GM12878 (cell line): ENCODE results near the gene GPN2. TPM values are rescaled to one million over a fixed set of nuclear protein-coding genes. Genes with fewer than 3 reads are reported as not detected.

ENCODE experiments used
- ATAC-seq: fragments of 200-7000 bp; cut with Tn5 transposase; 3 replicates; pipeline ENCODE4 v1.9.1; 2020; ENCODE audit warnings: mild to moderate bottlenecking, moderate library complexity
- BruUV-seq: library from RNA; stranded (reverse); fragments of 400-500 nt; replicated peaks from 2 replicates; lab custom pipeline; 2021; lab: Mats Ljungman, UMichigan
- CTCF ChIA-PET: fragments of 300-600 bp; sonication (Branson Sonifier 250); formaldehyde crosslinking; extraction: SDS; loops from one replicate; lab custom pipeline; 2021; ENCODE audit warnings: inconsistent platforms; lab: Yijun Ruan, JAX
- POLR2A ChIA-PET: fragments of 350-600 bp; formaldehyde crosslinking; extraction: SDS; loops from one replicate; lab custom pipeline; 2021; ENCODE audit warnings: inconsistent platforms; lab: Charles Lee
- RAD21 ChIA-PET: fragments of 300-600 bp; sonication (Branson Sonifier 250); formaldehyde crosslinking; loops from one replicate; lab custom pipeline; 2023; ENCODE audit warnings: antibody characterized with exemption; ENCODE audit not compliant: unreplicated experiment; lab: Charles Lee
- SMC1A ChIA-PET: fragments of 300-600 bp; sonication (Branson Sonifier 250); formaldehyde crosslinking; loops from one replicate; lab custom pipeline; 2023; ENCODE audit not compliant: unreplicated experiment, uncharacterized antibody; lab: Charles Lee
- DNase-seq: peaks from one replicate; pipeline ENCODE4 v3.0.0-alpha.2; 2011; ENCODE audit warnings: low read depth, low spot score
- FAIRE-seq: peaks from 3 replicates; lab custom pipeline; 2011; peaks lifted over from hg19 to GRCh38; lab: Jason Lieb, UNC
- H2AFZ ChIP-seq: 2 replicates; pipeline ENCODE4 v1.6.0; 2011; ENCODE audit warnings: low read depth, low read length, control low read depth; ENCODE audit not compliant: control insufficient read depth
- H3K27ac ChIP-seq: 2 replicates; pipeline ENCODE4 v1.5.1; 2011; ENCODE audit warnings: control low read depth; ENCODE audit not compliant: control insufficient read depth, insufficient read depth
- H3K27me3 ChIP-seq, 2 experiments: replicated peaks in 1 of 2; 2 replicates each; pipeline versions ENCODE4 v1.6.0 to v1.6.1; 2011; ENCODE audit warnings: low read length in 1 of 2; ENCODE audit not compliant: control insufficient read depth in 2 of 2, insufficient read depth in 2 of 2
- H3K36me3 ChIP-seq, 2 experiments: 2 replicates each; pipeline ENCODE4 v1.5.1; 2011; ENCODE audit warnings: low read length in 1 of 2; ENCODE audit not compliant: control insufficient read depth in 2 of 2, insufficient read depth in 2 of 2
- H3K4me1 ChIP-seq: 2 replicates; pipeline ENCODE4 v1.6.1; 2011; ENCODE audit warnings: mild to moderate bottlenecking, low read length, moderate library complexity, mixed read lengths; ENCODE audit not compliant: control insufficient read depth, insufficient read depth
- H3K4me2 ChIP-seq: 2 replicates; pipeline ENCODE4 v1.6.0; 2011; ENCODE audit warnings: control low read depth; ENCODE audit not compliant: control insufficient read depth, insufficient read depth
- H3K4me3 ChIP-seq: fragments of 200-600 bp; sonication (generic); 2 replicates; pipeline ENCODE4 v1.5.1; 2016
- H3K79me2 ChIP-seq: 2 replicates; pipeline ENCODE4 v1.6.0; 2011; ENCODE audit warnings: low read length; ENCODE audit not compliant: control insufficient read depth, insufficient read depth
- H3K9ac ChIP-seq: 2 replicates; pipeline ENCODE4 v1.8.0; 2011; ENCODE audit warnings: low read length, control low read depth, mixed read lengths; ENCODE audit not compliant: control insufficient read depth, insufficient read depth
- H3K9me3 ChIP-seq: replicated peaks from 3 replicates; pipeline ENCODE4 v1.5.1; 2011; ENCODE audit warnings: mild to moderate bottlenecking, low read length; ENCODE audit not compliant: control insufficient read depth, insufficient read depth
- H4K20me1 ChIP-seq: 2 replicates; pipeline ENCODE4 v1.6.0; 2011; ENCODE audit not compliant: control insufficient read depth, insufficient read depth
- BCL11A ChIP-seq: IDR thresholded peaks from 2 replicates; pipeline ENCODE4 v1.6.1; 2011; ENCODE audit warnings: low read depth, low read length
- IRF3 ChIP-seq: fragments of 450-650 bp; IDR thresholded peaks from 2 replicates; pipeline ENCODE4 v1.6.1; 2014; ENCODE audit warnings: mild to moderate bottlenecking
- KDM1A ChIP-seq: fragments of 200-600 bp; sonication (generic); IDR thresholded peaks from 2 replicates; pipeline ENCODE4 v1.6.1; 2016; ENCODE audit warnings: borderline replicate concordance
- MTA3 ChIP-seq: IDR thresholded peaks from 2 replicates; pipeline ENCODE4 v1.6.1; 2012; ENCODE audit warnings: low read length, inconsistent platforms, borderline replicate concordance
- MXI1 ChIP-seq: fragments of 150-350 bp; IDR thresholded peaks from 2 replicates; pipeline ENCODE4 v1.6.1; 2011; ENCODE audit warnings: low read depth, mild to moderate bottlenecking, inconsistent platforms, low read length, improper control_type of control experiment
- PBX3 ChIP-seq: IDR thresholded peaks from 2 replicates; pipeline ENCODE4 v1.6.1; 2011; ENCODE audit warnings: mild to moderate bottlenecking, low read depth, low read length, moderate library complexity; ENCODE audit not compliant: insufficient replicate concordance
- WRNIP1 ChIP-seq: IDR thresholded peaks from 2 replicates; pipeline ENCODE4 v1.6.1; 2011; ENCODE audit warnings: low read depth, low read length, improper control_type of control experiment, borderline replicate concordance
- WGBS: methylation state at CpG from one replicate; pipeline ENCODE4 v1.1.6; 2016; ENCODE audit warnings: low lambda C conversion rate; ENCODE audit not compliant: insufficient replicate concordance, insufficient coverage; ENCODE audit errors: missing lambda C conversion rate; 5-methylcytosine and 5-hydroxymethylcytosine counted together
- in situ Hi-C: fragments of 300-500 bp; cut with MboI; formaldehyde crosslinking; loops from 9 replicates; pipeline ENCODE4 v1.14.3; 2018; ENCODE audit warnings: mixed read lengths
- intact Hi-C: fragments of 100-400 bp; cut with micrococcal nuclease; formaldehyde crosslinking; loops from one replicate; pipeline ENCODE4 v1.14.2; 2022; ENCODE audit not compliant: unreplicated experiment
- polyA plus RNA-seq, 11 experiments: library from polyadenylated mRNA; depleted of rRNA in 4 of 11; unstranded in 6 of 11; stranded (reverse) in 5 of 11; fragments of >200 nt; fragmentation: Nextera tagmentation in 4 of 11; fragmentation: Illumina TruSeq in 1 of 11; extraction: Ambion mirVana in 4 of 11; extraction: Trizol in 1 of 11; gene quantifications; 1 replicate in 1 of 11; 2 replicates in 10 of 11; pipeline versions ENCODE4 v1.2.1 to v1.2.3, GENCODE V29; 2011 to 2016; ENCODE audit warnings: inconsistent platforms in 2 of 11, missing spikeins in 2 of 11, low read depth in 1 of 11
- total RNA-seq, 4 experiments: library from RNA; depleted of rRNA in 3 of 4; stranded (reverse); fragments of >200 nt in 3 of 4; fragmentation: Illumina TruSeq in 1 of 4; extraction: Trizol in 1 of 4; gene quantifications; 2 replicates each; pipeline versions ENCODE4 v1.2.1 to v1.2.3, GENCODE V29; 2013 to 2021
- TF ChIP-seq, protein P1 (sequence below): fragments of 450-650 bp; IDR thresholded peaks from 2 replicates; pipeline ENCODE4 v1.6.1; 2017; ENCODE audit warnings: mild to moderate bottlenecking, moderate library complexity
- TF ChIP-seq, protein P2 (sequence below): fragments of 450-650 bp; IDR thresholded peaks from 2 replicates; pipeline ENCODE4 v1.6.1; 2017; ENCODE audit warnings: antibody characterized with exemption, mild to moderate bottlenecking, moderate library complexity
- TF ChIP-seq, protein P3 (sequence below): fragments of 450-650 bp; IDR thresholded peaks from 2 replicates; pipeline ENCODE4 v1.6.1; 2017; ENCODE audit warnings: mild to moderate bottlenecking, moderate library complexity

GPN2 gene
- total and polyA plus RNA-seq, 10 of the 15 experiments (the other 5 are each of a cell fraction or from before 2014, with no cell fraction given), result 8.3 to 61.4 (median 23.3) TPM

GRCh38 chr1:26894263-26894662 lies 4.2 kb upstream of the GPN2 start:
- H3K27ac ChIP-seq, result no peak overlapping the region
- no peak for DNase-seq
- H3K4me2 ChIP-seq, result no peak overlapping the region
- ATAC-seq, result no peak
- H3K79me2 ChIP-seq, result peaks cover 14% of the 10 kb centered on the region
- ChIA-PET SMC1A (no interaction called here), RAD21 (no interaction called here), POLR2A (interaction anchor here (1.2 kb wide), 1 partner anchor 9 kb away, joined by 3 read pairs; no protein-coding TSS in a partner anchor), CTCF (no interaction called here)
- H3K9me3 ChIP-seq, result no peaks in the 10 kb centered on the region
- no peak overlapping the region for H3K9ac ChIP-seq
- H3K36me3 ChIP-seq, result peaks cover 4 to 9% of the 10 kb centered on the region in 2 experiments; a peak in 3 of 4 replicates
- intact Hi-C loops, result no loop called here
- no peak for FAIRE-seq
- in situ Hi-C loops, result no loop called here
- H3K27me3 ChIP-seq, result no peaks in the 10 kb centered on the region
- H2AFZ ChIP-seq, result no peak overlapping the region
- 88% methylated on average over 13 of the region's 13 CpGs for WGBS
- H3K4me3 ChIP-seq, result no peak overlapping the region
- H4K20me1 ChIP-seq, result 0 out of 2 replicates have a peak, but pooled peaks cover 1% of the 10 kb centered on the region
- BruUV-seq, result no TSS peak
- H3K4me1 ChIP-seq, result peaks cover 5% of the 10 kb centered on the region
- no peak for TF ChIP-seq WRNIP1
- TF ChIP-seq, protein P1, sequence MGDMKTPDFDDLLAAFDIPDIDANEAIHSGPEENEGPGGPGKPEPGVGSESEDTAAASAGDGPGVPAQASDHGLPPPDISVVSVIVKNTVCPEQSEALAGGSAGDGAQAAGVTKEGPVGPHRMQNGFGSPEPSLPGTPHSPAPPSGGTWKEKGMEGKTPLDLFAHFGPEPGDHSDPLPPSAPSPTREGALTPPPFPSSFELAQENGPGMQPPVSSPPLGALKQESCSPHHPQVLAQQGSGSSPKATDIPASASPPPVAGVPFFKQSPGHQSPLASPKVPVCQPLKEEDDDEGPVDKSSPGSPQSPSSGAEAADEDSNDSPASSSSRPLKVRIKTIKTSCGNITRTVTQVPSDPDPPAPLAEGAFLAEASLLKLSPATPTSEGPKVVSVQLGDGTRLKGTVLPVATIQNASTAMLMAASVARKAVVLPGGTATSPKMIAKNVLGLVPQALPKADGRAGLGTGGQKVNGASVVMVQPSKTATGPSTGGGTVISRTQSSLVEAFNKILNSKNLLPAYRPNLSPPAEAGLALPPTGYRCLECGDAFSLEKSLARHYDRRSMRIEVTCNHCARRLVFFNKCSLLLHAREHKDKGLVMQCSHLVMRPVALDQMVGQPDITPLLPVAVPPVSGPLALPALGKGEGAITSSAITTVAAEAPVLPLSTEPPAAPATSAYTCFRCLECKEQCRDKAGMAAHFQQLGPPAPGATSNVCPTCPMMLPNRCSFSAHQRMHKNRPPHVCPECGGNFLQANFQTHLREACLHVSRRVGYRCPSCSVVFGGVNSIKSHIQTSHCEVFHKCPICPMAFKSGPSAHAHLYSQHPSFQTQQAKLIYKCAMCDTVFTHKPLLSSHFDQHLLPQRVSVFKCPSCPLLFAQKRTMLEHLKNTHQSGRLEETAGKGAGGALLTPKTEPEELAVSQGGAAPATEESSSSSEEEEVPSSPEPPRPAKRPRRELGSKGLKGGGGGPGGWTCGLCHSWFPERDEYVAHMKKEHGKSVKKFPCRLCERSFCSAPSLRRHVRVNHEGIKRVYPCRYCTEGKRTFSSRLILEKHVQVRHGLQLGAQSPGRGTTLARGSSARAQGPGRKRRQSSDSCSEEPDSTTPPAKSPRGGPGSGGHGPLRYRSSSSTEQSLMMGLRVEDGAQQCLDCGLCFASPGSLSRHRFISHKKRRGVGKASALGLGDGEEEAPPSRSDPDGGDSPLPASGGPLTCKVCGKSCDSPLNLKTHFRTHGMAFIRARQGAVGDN, result no peak
- no peak for TF ChIP-seq IRF3
- TF ChIP-seq BCL11A, result no peak
- TF ChIP-seq MTA3, result no peak
- TF ChIP-seq MXI1, result no peak
- TF ChIP-seq, protein P2, sequence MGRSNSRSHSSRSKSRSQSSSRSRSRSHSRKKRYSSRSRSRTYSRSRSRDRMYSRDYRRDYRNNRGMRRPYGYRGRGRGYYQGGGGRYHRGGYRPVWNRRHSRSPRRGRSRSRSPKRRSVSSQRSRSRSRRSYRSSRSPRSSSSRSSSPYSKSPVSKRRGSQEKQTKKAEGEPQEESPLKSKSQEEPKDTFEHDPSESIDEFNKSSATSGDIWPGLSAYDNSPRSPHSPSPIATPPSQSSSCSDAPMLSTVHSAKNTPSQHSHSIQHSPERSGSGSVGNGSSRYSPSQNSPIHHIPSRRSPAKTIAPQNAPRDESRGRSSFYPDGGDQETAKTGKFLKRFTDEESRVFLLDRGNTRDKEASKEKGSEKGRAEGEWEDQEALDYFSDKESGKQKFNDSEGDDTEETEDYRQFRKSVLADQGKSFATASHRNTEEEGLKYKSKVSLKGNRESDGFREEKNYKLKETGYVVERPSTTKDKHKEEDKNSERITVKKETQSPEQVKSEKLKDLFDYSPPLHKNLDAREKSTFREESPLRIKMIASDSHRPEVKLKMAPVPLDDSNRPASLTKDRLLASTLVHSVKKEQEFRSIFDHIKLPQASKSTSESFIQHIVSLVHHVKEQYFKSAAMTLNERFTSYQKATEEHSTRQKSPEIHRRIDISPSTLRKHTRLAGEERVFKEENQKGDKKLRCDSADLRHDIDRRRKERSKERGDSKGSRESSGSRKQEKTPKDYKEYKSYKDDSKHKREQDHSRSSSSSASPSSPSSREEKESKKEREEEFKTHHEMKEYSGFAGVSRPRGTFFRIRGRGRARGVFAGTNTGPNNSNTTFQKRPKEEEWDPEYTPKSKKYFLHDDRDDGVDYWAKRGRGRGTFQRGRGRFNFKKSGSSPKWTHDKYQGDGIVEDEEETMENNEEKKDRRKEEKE, result no peak
- no peak for TF ChIP-seq PBX3
- TF ChIP-seq KDM1A, result no peak
- TF ChIP-seq, protein P3, sequence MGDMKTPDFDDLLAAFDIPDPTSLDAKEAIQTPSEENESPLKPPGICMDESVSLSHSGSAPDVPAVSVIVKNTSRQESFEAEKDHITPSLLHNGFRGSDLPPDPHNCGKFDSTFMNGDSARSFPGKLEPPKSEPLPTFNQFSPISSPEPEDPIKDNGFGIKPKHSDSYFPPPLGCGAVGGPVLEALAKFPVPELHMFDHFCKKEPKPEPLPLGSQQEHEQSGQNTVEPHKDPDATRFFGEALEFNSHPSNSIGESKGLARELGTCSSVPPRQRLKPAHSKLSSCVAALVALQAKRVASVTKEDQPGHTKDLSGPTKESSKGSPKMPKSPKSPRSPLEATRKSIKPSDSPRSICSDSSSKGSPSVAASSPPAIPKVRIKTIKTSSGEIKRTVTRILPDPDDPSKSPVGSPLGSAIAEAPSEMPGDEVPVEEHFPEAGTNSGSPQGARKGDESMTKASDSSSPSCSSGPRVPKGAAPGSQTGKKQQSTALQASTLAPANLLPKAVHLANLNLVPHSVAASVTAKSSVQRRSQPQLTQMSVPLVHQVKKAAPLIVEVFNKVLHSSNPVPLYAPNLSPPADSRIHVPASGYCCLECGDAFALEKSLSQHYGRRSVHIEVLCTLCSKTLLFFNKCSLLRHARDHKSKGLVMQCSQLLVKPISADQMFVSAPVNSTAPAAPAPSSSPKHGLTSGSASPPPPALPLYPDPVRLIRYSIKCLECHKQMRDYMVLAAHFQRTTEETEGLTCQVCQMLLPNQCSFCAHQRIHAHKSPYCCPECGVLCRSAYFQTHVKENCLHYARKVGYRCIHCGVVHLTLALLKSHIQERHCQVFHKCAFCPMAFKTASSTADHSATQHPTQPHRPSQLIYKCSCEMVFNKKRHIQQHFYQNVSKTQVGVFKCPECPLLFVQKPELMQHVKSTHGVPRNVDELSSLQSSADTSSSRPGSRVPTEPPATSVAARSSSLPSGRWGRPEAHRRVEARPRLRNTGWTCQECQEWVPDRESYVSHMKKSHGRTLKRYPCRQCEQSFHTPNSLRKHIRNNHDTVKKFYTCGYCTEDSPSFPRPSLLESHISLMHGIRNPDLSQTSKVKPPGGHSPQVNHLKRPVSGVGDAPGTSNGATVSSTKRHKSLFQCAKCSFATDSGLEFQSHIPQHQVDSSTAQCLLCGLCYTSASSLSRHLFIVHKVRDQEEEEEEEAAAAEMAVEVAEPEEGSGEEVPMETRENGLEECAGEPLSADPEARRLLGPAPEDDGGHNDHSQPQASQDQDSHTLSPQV, result no peak
